ENCODE data around the gene ARHGEF16.

The ARHGEF16 gene

GRCh38 chr1:3456964-3457909 lies 2.8 kb downstream of the ARHGEF16 start:
- TF ChIP-seq, protein P1, sequence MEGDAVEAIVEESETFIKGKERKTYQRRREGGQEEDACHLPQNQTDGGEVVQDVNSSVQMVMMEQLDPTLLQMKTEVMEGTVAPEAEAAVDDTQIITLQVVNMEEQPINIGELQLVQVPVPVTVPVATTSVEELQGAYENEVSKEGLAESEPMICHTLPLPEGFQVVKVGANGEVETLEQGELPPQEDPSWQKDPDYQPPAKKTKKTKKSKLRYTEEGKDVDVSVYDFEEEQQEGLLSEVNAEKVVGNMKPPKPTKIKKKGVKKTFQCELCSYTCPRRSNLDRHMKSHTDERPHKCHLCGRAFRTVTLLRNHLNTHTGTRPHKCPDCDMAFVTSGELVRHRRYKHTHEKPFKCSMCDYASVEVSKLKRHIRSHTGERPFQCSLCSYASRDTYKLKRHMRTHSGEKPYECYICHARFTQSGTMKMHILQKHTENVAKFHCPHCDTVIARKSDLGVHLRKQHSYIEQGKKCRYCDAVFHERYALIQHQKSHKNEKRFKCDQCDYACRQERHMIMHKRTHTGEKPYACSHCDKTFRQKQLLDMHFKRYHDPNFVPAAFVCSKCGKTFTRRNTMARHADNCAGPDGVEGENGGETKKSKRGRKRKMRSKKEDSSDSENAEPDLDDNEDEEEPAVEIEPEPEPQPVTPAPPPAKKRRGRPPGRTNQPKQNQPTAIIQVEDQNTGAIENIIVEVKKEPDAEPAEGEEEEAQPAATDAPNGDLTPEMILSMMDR (IDR thresholded peaks at IDR 0.05; ENCODE audit: low read depth, low read length, missing control alignments): no peak
- no peak for DNase-seq (ENCODE audit: low read depth)

GRCh38 chr1:3457910-3458883 lies 3.7 kb downstream of the ARHGEF16 start:
- TF ChIP-seq, protein P1 (IDR thresholded peaks at IDR 0.05; ENCODE audit: low read depth, low read length, missing control alignments): no peak
- DNase-seq (ENCODE audit: low read depth): no peak
- H3K4me3 ChIP-seq (ENCODE audit: low read depth, low read length): no peak overlapping the region

More at GRCh38 chr1:3456964-3457909, 2.8 kb downstream of the ARHGEF16 start:
- H3K4me3 ChIP-seq (ENCODE audit: low read depth, low read length): no peak overlapping the region

DNA sequence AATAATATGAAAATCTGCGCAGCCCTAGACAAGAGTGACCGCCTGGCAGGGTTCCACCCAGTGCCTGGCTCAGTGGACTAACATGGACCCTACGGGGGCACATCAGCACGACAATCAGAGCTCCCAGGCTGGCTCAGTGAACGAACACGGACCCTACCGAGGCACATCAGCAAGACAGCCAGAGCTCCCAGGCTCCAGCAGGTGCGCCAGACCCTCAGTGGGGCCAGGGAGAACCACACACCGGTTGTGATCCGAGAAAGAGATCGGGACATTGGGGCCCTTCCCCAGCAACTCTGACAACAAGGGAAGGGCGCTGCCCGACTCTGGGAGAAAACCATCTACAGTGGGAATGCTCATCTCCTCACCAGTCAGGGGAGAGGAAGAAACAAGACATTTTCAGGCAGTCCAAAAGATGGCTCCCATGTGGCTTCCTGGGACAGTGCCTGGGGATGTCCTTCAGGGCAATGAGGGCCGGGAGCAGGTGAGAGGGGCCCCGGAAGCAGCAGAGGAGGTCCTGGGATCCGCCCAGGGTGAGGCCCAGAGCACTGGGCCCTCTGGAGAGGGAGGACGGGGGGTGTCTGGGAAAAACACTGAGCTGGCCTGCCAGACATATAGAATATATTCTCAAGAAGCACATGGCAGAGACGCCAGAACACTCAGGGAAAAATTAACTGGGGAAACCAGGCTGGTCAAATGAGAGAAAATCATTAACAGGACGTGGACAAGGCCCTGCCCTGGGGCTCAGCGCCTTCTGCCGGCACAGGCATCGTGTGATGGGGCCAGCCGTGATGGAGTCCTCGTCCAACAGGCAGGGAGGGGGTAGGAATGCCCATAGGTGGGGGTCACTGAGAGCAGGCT lies 4.8 kb downstream of the ARHGEF16 start:
- DNase-seq (ENCODE audit: low read depth): no peak
- H3K4me3 ChIP-seq (ENCODE audit: low read depth, low read length): no peak overlapping the region
- TF ChIP-seq, protein P1 (IDR thresholded peaks at IDR 0.05; ENCODE audit: low read depth, low read length, missing control alignments): no peak

DNA sequence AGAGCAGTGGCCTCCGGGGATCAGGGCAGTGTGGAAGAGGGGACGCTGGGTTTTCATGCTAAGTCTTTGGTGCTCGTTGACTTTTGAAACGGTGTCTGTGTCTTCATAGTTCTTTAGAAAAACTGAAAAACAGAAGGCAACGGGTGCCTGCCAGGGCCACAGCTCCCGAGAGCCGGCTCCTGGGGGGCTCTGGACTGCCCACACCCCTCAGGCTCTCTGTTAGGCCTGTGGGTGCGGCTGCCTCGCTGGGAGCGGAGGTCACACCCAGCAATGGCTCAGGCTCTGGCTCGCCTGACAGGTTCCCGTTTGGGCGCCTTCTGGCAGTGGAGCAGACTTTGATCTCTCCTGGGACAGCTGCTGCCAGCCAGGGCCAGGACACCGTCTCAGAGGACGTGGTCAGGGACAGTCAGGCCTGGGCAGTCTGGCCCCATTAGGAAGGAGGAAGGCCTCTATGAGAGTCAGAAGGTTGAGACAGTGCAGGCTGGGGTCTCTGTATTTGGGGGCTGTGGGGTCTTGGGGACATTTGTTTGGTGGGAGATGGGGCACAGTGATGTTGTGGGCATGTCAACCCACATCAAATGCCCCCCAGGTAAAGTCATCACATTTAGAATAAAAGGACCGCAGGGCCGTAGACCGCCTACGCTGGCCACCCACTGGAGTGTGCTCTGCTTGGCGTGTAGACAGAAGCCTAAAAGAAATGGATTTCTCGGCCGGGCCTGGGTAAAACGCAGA lies 5.6 kb downstream of the ARHGEF16 start:
- TF ChIP-seq, protein P1 (IDR thresholded peaks at IDR 0.05; ENCODE audit: low read depth, low read length, missing control alignments): no peak
- no peak for DNase-seq (ENCODE audit: low read depth)
- H3K4me3 ChIP-seq (ENCODE audit: low read depth, low read length): no peak overlapping the region

- TF ChIP-seq, protein P1 (IDR thresholded peaks at IDR 0.05; ENCODE audit: low read depth, low read length, missing control alignments): no peak
- DNase-seq (ENCODE audit: low read depth): no peak
- no peak overlapping the region for H3K4me3 ChIP-seq (ENCODE audit: low read depth, low read length)
Observed at GRCh38 chr1:3460672-3461131, 6.2 kb downstream of the ARHGEF16 start.
